Neural crest cell (in vitro differentiated cells): ENCODE results near the gene MTUS2. TPM values are rescaled to one million over a fixed set of nuclear protein-coding genes. Genes with fewer than 3 reads are reported as not detected.

ENCODE experiments used
- DNase-seq: peaks from one replicate; pipeline ENCODE4 v3.0.0; 2021; ENCODE audit warnings: low read depth, mixed read lengths, low spot score
- H3K27ac Mint-ChIP-seq: one replicate; pipeline ENCODE4 v1.8.0; 2021; ENCODE audit warnings: mild to moderate bottlenecking, mixed read lengths; ENCODE audit not compliant: unreplicated experiment
- H3K27me3 Mint-ChIP-seq: 2 replicates; pipeline ENCODE4 v1.8.0; 2021; ENCODE audit warnings: low read depth, mild to moderate bottlenecking, mixed read lengths
- H3K36me3 Mint-ChIP-seq: 2 replicates; pipeline ENCODE4 v1.8.0; 2021; ENCODE audit warnings: low read depth, mild to moderate bottlenecking, mixed read lengths
- H3K4me1 Mint-ChIP-seq: 2 replicates; pipeline ENCODE4 v1.8.0; 2021; ENCODE audit warnings: mixed read lengths
- H3K4me3 Mint-ChIP-seq: one replicate; pipeline ENCODE4 v1.8.0; 2021; ENCODE audit warnings: mild to moderate bottlenecking, mixed read lengths
- H3K9me3 Mint-ChIP-seq: 2 replicates; pipeline ENCODE4 v1.8.0; 2021; ENCODE audit warnings: mixed read lengths
- total RNA-seq: library from RNA; stranded (reverse); gene quantifications from 2 replicates; pipeline ENCODE4 v1.2.1, GENCODE V29; 2021
- TF ChIP-seq, protein P1 (sequence below): fragments of 200-600 bp; sonication (generic); conservative IDR thresholded peaks from 2 replicates; pipeline ENCODE4 v1.5.0; 2021; ENCODE audit warnings: antibody characterized with exemption, mild to moderate bottlenecking

MTUS2 gene
- total RNA-seq, 1 donor from 2014 or later = 0.91 TPM

DNA sequence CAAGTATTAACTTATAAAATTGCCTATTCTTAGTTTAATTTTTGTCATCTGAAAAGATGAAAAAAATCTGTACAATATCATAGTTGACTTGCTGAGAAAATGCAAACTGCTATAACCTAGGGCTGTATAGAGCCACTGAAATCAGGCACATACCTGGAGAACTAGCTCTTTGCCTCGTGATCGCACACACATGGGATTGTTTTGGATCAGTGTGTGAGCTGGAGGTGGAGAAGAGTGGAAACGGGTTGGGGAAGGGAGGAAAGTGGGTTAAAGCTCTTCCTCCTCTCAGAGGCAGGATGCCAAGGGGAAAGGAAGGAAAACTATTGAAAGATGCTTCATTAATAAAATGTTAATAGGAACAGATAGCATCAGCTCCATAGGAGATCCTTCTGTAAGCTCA is 2.7 kb downstream of the MTUS2 start:
- Mint-ChIP-seq H3K27me3 (peaks cover 83% of the 10 kb centered on the region), H3K36me3 (no peaks in the 10 kb centered on the region), H3K4me3 (no peak overlapping the region), H3K4me1 (peaks cover 4% of the 10 kb centered on the region), H3K27ac (no peak overlapping the region), H3K9me3 (no peaks in the 10 kb centered on the region)
- TF ChIP-seq, protein P1, sequence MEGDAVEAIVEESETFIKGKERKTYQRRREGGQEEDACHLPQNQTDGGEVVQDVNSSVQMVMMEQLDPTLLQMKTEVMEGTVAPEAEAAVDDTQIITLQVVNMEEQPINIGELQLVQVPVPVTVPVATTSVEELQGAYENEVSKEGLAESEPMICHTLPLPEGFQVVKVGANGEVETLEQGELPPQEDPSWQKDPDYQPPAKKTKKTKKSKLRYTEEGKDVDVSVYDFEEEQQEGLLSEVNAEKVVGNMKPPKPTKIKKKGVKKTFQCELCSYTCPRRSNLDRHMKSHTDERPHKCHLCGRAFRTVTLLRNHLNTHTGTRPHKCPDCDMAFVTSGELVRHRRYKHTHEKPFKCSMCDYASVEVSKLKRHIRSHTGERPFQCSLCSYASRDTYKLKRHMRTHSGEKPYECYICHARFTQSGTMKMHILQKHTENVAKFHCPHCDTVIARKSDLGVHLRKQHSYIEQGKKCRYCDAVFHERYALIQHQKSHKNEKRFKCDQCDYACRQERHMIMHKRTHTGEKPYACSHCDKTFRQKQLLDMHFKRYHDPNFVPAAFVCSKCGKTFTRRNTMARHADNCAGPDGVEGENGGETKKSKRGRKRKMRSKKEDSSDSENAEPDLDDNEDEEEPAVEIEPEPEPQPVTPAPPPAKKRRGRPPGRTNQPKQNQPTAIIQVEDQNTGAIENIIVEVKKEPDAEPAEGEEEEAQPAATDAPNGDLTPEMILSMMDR = no peak
- DNase-seq = no peak

DNA sequence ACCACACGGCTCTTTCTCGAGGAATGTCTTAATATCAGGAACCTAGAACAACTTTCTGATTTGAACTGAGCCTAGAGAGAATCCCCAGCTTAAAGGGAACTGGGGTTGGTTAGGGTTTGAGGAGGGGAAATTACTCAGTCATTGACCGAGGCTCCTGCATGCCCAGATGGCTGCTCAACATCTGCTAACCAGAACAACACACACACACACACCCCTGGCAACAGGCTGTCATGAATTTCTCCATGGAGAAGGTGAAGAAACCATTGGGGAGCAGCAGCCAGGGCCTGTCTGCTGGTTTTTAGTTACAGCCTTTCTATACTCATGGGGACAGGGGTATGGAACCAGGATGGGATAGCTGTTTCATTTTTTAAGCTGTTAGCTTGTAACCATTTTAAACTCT is 5.2 kb downstream of the MTUS2 start:
- Mint-ChIP-seq H3K36me3 (peaks cover 5% of the 10 kb centered on the region), H3K4me3 (no peak overlapping the region), H3K27me3 (peaks cover 67% of the 10 kb centered on the region), H3K9me3 (peaks cover 9% of the 10 kb centered on the region), H3K4me1 (no peaks in the 10 kb centered on the region), H3K27ac (no peak overlapping the region)
- TF ChIP-seq, protein P1 = no peak
- no peak for DNase-seq

GRCh38 chr13:28826368-28826767 is 6.2 kb downstream of the MTUS2 start:
- H3K27me3 Mint-ChIP-seq = peaks cover 57% of the 10 kb centered on the region
- no peak overlapping the region for H3K27ac Mint-ChIP-seq
- peaks cover 9% of the 10 kb centered on the region for H3K36me3 Mint-ChIP-seq
- H3K9me3 Mint-ChIP-seq = peaks cover 17% of the 10 kb centered on the region
- H3K4me3 Mint-ChIP-seq = no peak overlapping the region
- TF ChIP-seq, protein P1 = no peak
- DNase-seq = no peak
- H3K4me1 Mint-ChIP-seq = no peaks in the 10 kb centered on the region

GRCh38 chr13:28830580-28830979 is 10.4 kb downstream of the MTUS2 start:
- H3K4me3 Mint-ChIP-seq = no peak overlapping the region
- H3K9me3 Mint-ChIP-seq = peaks cover 18% of the 10 kb centered on the region
- TF ChIP-seq, protein P1 = no peak
- no peak overlapping the region for H3K27ac Mint-ChIP-seq
- no peak for DNase-seq
- peaks cover 31% of the 10 kb centered on the region for H3K27me3 Mint-ChIP-seq
- H3K36me3 Mint-ChIP-seq = peaks cover 9% of the 10 kb centered on the region
- no peaks in the 10 kb centered on the region for H3K4me1 Mint-ChIP-seq

DNA sequence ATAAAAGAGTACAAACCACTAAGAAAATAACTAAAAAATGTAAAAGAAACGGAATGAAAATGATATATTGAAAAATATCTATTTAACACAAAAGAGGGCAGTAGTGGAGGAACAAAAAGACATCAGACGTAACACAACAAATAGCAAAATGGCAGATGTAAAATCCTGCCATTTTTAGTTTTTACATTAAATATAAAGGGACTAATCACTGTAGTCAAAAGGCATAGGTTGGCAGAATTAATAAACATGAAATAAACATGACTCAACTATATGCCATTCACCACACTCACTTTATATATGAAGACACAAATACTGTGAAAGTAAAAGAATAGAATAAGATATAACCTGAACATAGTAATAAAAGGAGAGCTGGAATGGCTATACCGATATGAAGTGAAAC is 11.0 kb downstream of the MTUS2 start:
- Mint-ChIP-seq H3K9me3 (peaks cover 18% of the 10 kb centered on the region), H3K36me3 (peaks cover 9% of the 10 kb centered on the region), H3K27me3 (peaks cover 28% of the 10 kb centered on the region), H3K4me3 (no peak overlapping the region), H3K4me1 (no peaks in the 10 kb centered on the region), H3K27ac (no peak overlapping the region)
- no peak for DNase-seq
- TF ChIP-seq, protein P1 = no peak

GRCh38 chr13:28837111-28837510 is 17.0 kb downstream of the MTUS2 start:
- H3K36me3 Mint-ChIP-seq = no peaks in the 10 kb centered on the region
- no peak overlapping the region for H3K27ac Mint-ChIP-seq
- H3K9me3 Mint-ChIP-seq = no peaks in the 10 kb centered on the region
- no peak overlapping the region for H3K4me3 Mint-ChIP-seq
- no peaks in the 10 kb centered on the region for H3K4me1 Mint-ChIP-seq
- H3K27me3 Mint-ChIP-seq = peaks cover 27% of the 10 kb centered on the region
- TF ChIP-seq, protein P1 = no peak
- no peak for DNase-seq
